DMS114 treated with DMSO at 0.1 percent for 48 hours (cell line): ENCODE measurements around the gene LYPD3.
A peak's percentile ranks its signal among the peaks of the same experiment; 100 is the strongest.

Source experiments
- DNase-seq: peaks from one replicate; lab custom pipeline; 2025; ENCODE audit not compliant: unreplicated experiment; lab: John Stamatoyannopoulos, UW

Gene LYPD3

DNA sequence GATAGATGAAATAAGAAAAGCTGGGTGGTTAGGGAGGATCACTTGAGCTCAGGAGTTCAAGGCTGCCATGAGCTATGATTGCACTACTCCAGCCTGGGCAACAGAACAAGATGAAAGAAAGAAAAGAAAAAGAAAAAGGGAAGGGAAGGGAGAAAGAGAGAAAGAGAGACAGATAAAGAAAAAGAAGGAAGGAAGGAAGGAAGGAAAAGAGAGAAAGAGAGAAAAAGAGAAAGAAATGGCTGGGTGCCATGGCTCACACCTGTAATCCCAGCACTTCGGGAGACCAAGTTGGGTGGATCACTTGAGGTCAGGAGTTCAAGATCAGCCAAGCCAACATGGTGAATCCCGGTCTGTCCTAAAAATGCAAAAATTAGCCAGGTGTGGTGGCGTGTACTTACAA, 29.6 kb downstream of the LYPD3 start:
- no peak for DNase-seq

- no peak for DNase-seq
Observed at GRCh38 chr19:43433689-43434088, 31.7 kb downstream of the LYPD3 start.

DNA sequence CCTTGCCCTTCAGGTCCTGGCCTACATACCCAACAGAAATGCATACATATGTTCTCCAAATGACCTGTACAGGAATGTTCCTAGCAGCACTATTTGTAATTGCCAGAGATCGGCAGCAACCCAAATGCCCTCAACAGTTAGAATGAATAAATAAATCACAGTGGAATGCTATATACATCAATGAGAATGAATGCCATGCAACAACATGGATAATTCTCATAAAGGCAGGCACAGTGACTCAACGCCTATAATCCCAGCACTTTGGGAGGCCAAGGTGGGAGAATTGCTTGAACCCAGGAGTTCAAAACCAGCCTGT, 32.1 kb downstream of the LYPD3 start:
- DNase-seq = no peak

DNA sequence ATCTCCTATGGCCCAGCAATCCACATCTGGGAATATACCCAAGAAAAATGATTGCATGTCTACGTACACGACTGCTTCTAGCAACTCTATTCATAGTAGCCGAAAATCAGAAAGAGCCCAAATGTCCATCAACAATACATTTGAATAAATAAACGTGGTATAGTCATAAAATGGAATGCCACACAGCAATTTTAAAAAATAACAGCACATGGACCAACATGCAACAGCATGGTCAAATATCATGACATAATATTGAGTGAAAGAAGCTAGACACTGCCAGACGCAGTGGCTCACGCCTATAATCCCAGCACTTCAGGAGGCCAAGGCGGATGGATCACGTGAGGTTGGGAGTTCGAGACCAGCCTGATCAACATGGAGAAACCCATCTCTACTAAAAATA, 34.4 kb downstream of the LYPD3 start:
- DNase-seq = no peak

DNA sequence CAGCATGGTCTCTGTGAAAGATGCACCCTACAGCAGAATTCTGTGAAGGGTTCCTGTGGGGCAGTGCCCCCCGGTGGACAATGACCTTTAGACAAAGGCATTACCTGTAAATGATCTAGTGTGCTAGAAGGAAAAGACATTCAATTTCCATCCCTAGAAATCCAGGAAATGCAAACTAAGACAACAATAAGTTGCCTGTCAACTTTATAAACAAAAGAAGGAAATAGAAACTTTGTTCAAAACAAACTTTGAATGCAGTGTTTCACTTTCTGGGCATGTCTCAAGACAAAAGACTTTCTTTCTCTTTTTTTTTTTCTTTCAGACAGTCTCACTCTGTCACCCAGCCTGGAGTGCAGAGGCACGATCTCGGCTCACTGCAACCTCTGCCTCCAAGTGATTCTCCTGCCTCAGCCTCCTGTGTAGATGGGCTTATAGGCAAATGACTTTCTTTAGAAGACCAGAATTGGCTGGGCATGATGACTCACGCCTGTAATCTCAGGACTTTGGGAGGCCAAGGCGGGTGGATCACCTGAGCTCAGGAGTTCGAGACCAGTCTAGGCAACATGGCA, 35.2 kb downstream of the LYPD3 start:
- DNase-seq = no peak

DNA sequence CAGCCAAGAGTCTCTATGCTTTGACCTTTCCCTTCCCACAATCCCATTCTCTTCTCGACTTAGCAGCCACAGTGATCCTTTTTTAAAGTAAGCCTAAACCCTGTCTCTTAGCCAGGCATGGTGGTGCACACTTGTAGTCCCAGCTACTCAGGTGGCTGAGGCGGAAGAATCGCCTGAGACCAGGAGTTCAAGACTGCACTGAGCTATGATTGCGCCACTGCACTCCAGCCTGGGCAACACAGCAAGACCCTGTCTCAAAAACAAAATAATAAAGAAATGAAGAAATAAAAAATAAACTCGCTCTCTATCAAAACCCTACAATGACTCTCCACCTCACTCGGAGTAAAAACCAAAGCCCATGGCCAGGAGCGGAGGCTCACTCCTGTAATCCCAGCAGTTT, 36.0 kb downstream of the LYPD3 start:
- DNase-seq = no peak

DNA sequence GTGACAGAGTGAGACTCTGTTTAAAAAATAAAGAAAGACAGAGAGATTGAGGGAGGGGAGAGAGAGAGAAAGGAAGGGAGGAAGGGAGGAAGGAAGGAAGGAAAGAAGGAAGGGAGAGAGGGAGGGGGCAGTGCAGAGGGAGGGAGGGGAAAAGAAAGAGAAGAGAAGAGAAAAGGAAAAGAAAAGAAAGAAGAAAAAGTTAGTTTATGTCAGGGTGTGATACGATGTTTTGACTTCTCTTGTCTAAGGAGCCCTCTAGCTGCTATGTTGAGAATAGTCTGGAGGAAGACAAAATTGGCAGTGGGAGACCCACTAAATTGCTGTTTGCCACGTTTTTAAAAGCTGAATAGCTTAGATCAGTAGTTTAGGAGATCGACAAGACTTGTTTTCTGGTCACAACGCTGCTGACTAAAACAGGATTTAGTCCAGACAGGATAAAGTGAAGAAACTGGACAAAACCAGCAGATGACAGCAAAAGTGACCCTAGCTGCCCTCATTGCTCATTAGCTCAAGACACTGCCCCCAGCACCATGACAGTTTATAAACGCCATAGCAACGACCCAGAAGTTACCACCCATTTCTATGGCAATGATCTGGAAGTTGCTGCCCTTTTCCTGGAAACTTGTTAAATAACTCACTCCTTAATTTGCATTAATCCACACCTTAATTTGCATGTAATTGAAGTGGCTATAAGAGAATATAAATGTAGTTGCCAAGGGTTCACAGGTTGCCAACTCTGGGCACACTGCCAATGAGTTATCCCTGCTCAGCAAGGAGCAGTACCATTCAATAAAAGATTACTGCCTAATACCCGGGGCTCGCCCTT, 39.6 kb downstream of the LYPD3 start:
- peak; percentile 38 for DNase-seq

GRCh38 chr19:43423779-43424178, 41.6 kb downstream of the LYPD3 start:
- no peak for DNase-seq

- no peak for DNase-seq
Observed at GRCh38 chr19:43422689-43423066, 42.7 kb downstream of the LYPD3 start.

GRCh38 chr19:43422000-43422688, 43.3 kb downstream of the LYPD3 start:
- no peak for DNase-seq

DNA sequence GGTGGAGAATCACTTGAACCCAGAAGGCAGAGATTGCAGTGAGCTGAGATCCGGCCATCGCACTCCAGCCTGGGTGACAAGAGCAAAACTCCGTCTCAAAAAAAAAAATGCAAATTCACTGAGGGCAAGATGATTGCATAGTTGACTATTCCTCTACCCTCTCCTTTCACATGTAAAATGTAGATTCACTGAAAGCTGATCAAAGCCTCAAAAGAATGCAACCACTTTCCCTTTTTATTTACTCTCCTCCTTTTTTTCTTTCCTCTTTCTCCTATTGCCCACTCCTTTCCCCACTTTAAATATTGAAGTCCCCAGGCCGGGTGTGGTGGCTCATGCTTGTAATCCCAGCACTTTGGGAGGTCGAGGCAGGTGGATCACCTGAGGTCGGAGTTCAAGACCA, 44.5 kb downstream of the LYPD3 start:
- DNase-seq = no peak

GRCh38 chr19:43416951-43417623, 48.3 kb downstream of the LYPD3 start:
- DNase-seq = no peak

GRCh38 chr19:43414554-43414953, 50.9 kb downstream of the LYPD3 start, which contains the start of gene TEX101:
TSS of gene TEX101 (plus strand) at chr19:43414890. CDS start at chr19:43415920, 1,030 bp downstream.
- no peak for DNase-seq

DNA sequence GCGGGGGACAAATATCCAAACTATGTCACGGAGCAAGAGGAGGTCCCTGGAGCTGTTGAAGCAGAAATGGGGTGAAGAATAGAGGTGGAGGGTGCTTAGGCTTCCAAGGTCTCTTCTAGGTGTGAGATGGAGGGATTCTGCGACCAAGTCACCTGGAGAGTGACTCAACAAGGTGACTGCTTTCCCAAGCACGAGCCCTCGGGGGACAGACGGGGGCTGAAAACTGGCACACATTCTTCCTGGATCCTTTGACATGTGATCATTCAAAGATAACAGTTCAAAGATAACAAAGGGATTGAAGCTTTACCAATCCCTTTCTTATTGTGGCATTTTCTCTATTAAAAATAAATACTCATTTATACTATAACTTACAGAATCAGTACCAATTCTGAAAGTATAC, 53.0 kb downstream of the LYPD3 start:
- no peak for DNase-seq
